A549 (cell line): Measurements from ENCODE around the gene GLE1. TPM values are rescaled to one million over a fixed set of nuclear protein-coding genes. Genes with fewer than 3 reads are reported as not detected.
"Not testable (repeated sequence)": the region's sequence is repeated elsewhere in the genome, so short reads cannot be mapped to it uniquely, and the experiment has no call there.

ENCODE experiments used
- ATAC-seq, 2 experiments: fragments of 200-7000 bp in 1 of 2; fragments of >200 bp in 1 of 2; cut with Nextera tagmentation in 1 of 2; cut with Tn5 transposase in 1 of 2; 3 replicates each; pipeline versions ENCODE4 v1.8.0 to v1.9.1; 2018 to 2020; ENCODE audit warnings: mild to moderate bottlenecking in 1 of 2, moderate library complexity in 1 of 2
- CTCF ChIA-PET: fragments of 300-600 bp; sonication (Branson Sonifier 250); formaldehyde crosslinking; extraction: SDS; loops from one replicate; lab custom pipeline; 2021; ENCODE audit warnings: antibody characterized with exemption, inconsistent platforms; lab: Yijun Ruan, JAX
- POLR2A ChIA-PET: fragments of 350-600 bp; formaldehyde crosslinking; extraction: SDS; loops from one replicate; lab custom pipeline; 2021; ENCODE audit warnings: antibody characterized with exemption, inconsistent platforms; lab: Yijun Ruan, JAX
- DNase-seq, 2 experiments: peaks; one replicate each; pipeline versions ENCODE4 v3.0.0 to v3.0.0-alpha.2; 2011 to 2016; ENCODE audit warnings: low read depth in 1 of 2, low spot score in 1 of 2
- FAIRE-seq: peaks from 2 replicates; lab custom pipeline; 2011; peaks lifted over from hg19 to GRCh38; lab: Jason Lieb, UNC
- H3K27ac ChIP-seq, 2 experiments: fragments of >200 bp; sonication (Bioruptor Twin); formaldehyde crosslinking; 3 replicates each; pipeline ENCODE4 v1.5.1; 2016 to 2017
- H3K4me1 ChIP-seq: fragments of >200 bp; sonication (Bioruptor Twin); formaldehyde crosslinking; 3 replicates; pipeline ENCODE4 v1.6.1; 2016
- H3K4me2 ChIP-seq: fragments of >200 bp; sonication (Bioruptor Twin); formaldehyde crosslinking; 3 replicates; pipeline ENCODE4 v1.6.1; 2016
- H3K4me3 ChIP-seq: fragments of >200 bp; sonication (Bioruptor Twin); formaldehyde crosslinking; 3 replicates; pipeline ENCODE4 v1.5.1; 2016
- H3K9me3 ChIP-seq: fragments of >200 bp; sonication (Bioruptor Twin); formaldehyde crosslinking; 3 replicates; pipeline ENCODE4 v1.6.1; 2016
- CBX8 ChIP-seq: fragments of 200-600 bp; sonication (generic); IDR thresholded peaks from 2 replicates; pipeline ENCODE4 v1.6.1; 2016
- CHD4 ChIP-seq: fragments of 200-600 bp; sonication (generic); IDR thresholded peaks from 2 replicates; pipeline ENCODE4 v1.6.1; 2016; ENCODE audit warnings: antibody characterized with exemption, mild to moderate bottlenecking, borderline replicate concordance
- FOSB ChIP-seq: fragments of 250-450 bp; sonication (Bioruptor Pico); IDR thresholded peaks from 2 replicates; pipeline ENCODE4 v1.5.0; 2020; ENCODE audit warnings: mild to moderate bottlenecking, moderate library complexity
- FOSL2 ChIP-seq, 2 experiments: fragments of 450-650 bp in 1 of 2; fragments of >200 bp in 1 of 2; sonication (Bioruptor Twin) in 1 of 2; formaldehyde crosslinking; IDR thresholded peaks; 2 replicates each; pipeline versions ENCODE4 v1.5.0 to v1.6.1; 2016 to 2020; ENCODE audit warnings: mild to moderate bottlenecking in 1 of 2, moderate library complexity in 1 of 2
- FOXS1 ChIP-seq: fragments of 250-450 bp; sonication (Bioruptor Pico); IDR thresholded peaks from 2 replicates; pipeline ENCODE4 v1.5.0; 2020; ENCODE audit warnings: mild to moderate bottlenecking, moderate library complexity
- HOXB13 ChIP-seq: fragments of 250-450 bp; sonication (Bioruptor Pico); IDR thresholded peaks from 2 replicates; pipeline ENCODE4 v1.5.0; 2020; ENCODE audit warnings: low read depth, mild to moderate bottlenecking, moderate library complexity
- JUN ChIP-seq, 2 experiments: fragments of >200 bp; sonication (Bioruptor Twin); formaldehyde crosslinking; IDR thresholded peaks; 2 replicates in 1 of 2; 3 replicates in 1 of 2; pipeline ENCODE4 v1.6.1; 2016 to 2017
- JUNB ChIP-seq: fragments of >200 bp; sonication (Bioruptor Twin); formaldehyde crosslinking; IDR thresholded peaks from 2 replicates; pipeline ENCODE4 v1.6.1; 2016
- KDM5A ChIP-seq: fragments of 200-600 bp; sonication (generic); IDR thresholded peaks from 2 replicates; pipeline ENCODE4 v1.6.1; 2016; ENCODE audit warnings: antibody characterized with exemption, mild to moderate bottlenecking
- MAFK ChIP-seq: fragments of 450-650 bp; IDR thresholded peaks from 2 replicates; pipeline ENCODE4 v1.6.1; 2014; ENCODE audit not compliant: partially characterized antibody
- MAZ ChIP-seq: fragments of 150-350 bp; IDR thresholded peaks from 2 replicates; pipeline ENCODE4 v1.6.1; 2014; ENCODE audit warnings: antibody characterized with exemption, low read depth, low read length, borderline replicate concordance
- MYC ChIP-seq: IDR thresholded peaks from 2 replicates; pipeline ENCODE4 v1.6.1; 2012; ENCODE audit warnings: mild to moderate bottlenecking, inconsistent platforms, low read length, improper control_type of control experiment, borderline replicate concordance
- NPAS2 ChIP-seq: fragments of 250-450 bp; sonication (Bioruptor Pico); IDR thresholded peaks from 2 replicates; pipeline ENCODE4 v1.8.0; 2022; ENCODE audit warnings: mild to moderate bottlenecking, moderate library complexity, borderline replicate concordance
- NR3C1 ChIP-seq: fragments of >200 bp; sonication (Bioruptor Twin); formaldehyde crosslinking; IDR thresholded peaks from 3 replicates; pipeline ENCODE4 v1.6.1; 2017
- PHF8 ChIP-seq: fragments of 200-600 bp; sonication (generic); IDR thresholded peaks from 2 replicates; pipeline ENCODE4 v1.6.1; 2016; ENCODE audit warnings: low read depth, mild to moderate bottlenecking, antibody characterized with exemption, moderate library complexity, borderline replicate concordance
- POLR2AphosphoS2 ChIP-seq: conservative IDR thresholded peaks from 2 replicates; pipeline ENCODE4 v1.6.1; 2012; ENCODE audit warnings: low read length, improper control_type of control experiment, inconsistent platforms
- RAD21 ChIP-seq, 2 experiments: fragments of >200 bp in 1 of 2; sonication (Bioruptor Twin) in 1 of 2; formaldehyde crosslinking in 1 of 2; IDR thresholded peaks in 1 of 2; conservative IDR thresholded peaks in 1 of 2; 2 replicates in 1 of 2; 3 replicates in 1 of 2; pipeline ENCODE4 v1.6.1; 2012 to 2018; ENCODE audit warnings: inconsistent platforms in 1 of 2
- RCOR1 ChIP-seq: fragments of 150-350 bp; IDR thresholded peaks from 2 replicates; pipeline ENCODE4 v1.6.1; 2014; ENCODE audit warnings: antibody characterized with exemption, low read length, low read depth
- RFX5 ChIP-seq: fragments of 450-650 bp; IDR thresholded peaks from 2 replicates; pipeline ENCODE4 v1.7.1; 2014; ENCODE audit warnings: antibody characterized with exemption, mild to moderate bottlenecking, moderate library complexity
- RNF2 ChIP-seq: fragments of 200-600 bp; sonication (generic); IDR thresholded peaks from 2 replicates; pipeline ENCODE4 v1.6.1; 2016; ENCODE audit warnings: low read depth, mild to moderate bottlenecking, antibody characterized with exemption, moderate library complexity, borderline replicate concordance
- SMC3 ChIP-seq: fragments of >200 bp; sonication (Bioruptor Twin); formaldehyde crosslinking; IDR thresholded peaks from 3 replicates; pipeline ENCODE4 v1.6.1; 2018; ENCODE audit warnings: inconsistent platforms
- TP53 ChIP-seq: fragments of 250-450 bp; sonication (Bioruptor Pico); IDR thresholded peaks from 2 replicates; pipeline ENCODE4 v1.5.0; 2021; ENCODE audit warnings: mild to moderate bottlenecking, moderate library complexity
- ZC3H11A ChIP-seq: fragments of 450-650 bp; IDR thresholded peaks from 2 replicates; pipeline ENCODE4 v1.6.1; 2014; ENCODE audit warnings: antibody characterized with exemption, mild to moderate bottlenecking
- ZNF302 ChIP-seq: fragments of 250-450 bp; sonication (Bioruptor Pico); IDR thresholded peaks from 2 replicates; pipeline ENCODE4 v1.9.0; 2021; ENCODE audit warnings: inconsistent platforms, mild to moderate bottlenecking, moderate library complexity
- ZSCAN20 ChIP-seq: fragments of 250-450 bp; sonication (Bioruptor Pico); IDR thresholded peaks from 2 replicates; pipeline ENCODE4 v1.8.0; 2022; ENCODE audit warnings: mild to moderate bottlenecking, moderate library complexity
- WGBS: methylation state at CpG from one replicate; pipeline ENCODE4 v1.1.6; 2017; ENCODE audit errors: missing lambda C conversion rate; 5-methylcytosine and 5-hydroxymethylcytosine counted together
- polyA plus RNA-seq, 4 experiments: library from polyadenylated mRNA; depleted of rRNA in 3 of 4; stranded (reverse); fragments of >200 nt; fragmentation: RNase III in 1 of 4; extraction: RNeasy Plus Mini Kit Qiagen cat#74134 plus additional on column Dnase treatment in 1 of 4; gene quantifications; 2 replicates in 3 of 4; 3 replicates in 1 of 4; pipeline ENCODE4 v1.2.3, GENCODE V29; 2011 to 2017
- TF ChIP-seq, protein P1 (sequence below): fragments of 250-450 bp; sonication (Bioruptor Pico); IDR thresholded peaks from 2 replicates; pipeline ENCODE4 v1.5.0; 2021; ENCODE audit warnings: mild to moderate bottlenecking, moderate library complexity, borderline replicate concordance

The GLE1 gene
- polyA plus RNA-seq, 2 of the 4 experiments (the other 2 are of a cell fraction): 31.5 to 49.2 TPM

DNA sequence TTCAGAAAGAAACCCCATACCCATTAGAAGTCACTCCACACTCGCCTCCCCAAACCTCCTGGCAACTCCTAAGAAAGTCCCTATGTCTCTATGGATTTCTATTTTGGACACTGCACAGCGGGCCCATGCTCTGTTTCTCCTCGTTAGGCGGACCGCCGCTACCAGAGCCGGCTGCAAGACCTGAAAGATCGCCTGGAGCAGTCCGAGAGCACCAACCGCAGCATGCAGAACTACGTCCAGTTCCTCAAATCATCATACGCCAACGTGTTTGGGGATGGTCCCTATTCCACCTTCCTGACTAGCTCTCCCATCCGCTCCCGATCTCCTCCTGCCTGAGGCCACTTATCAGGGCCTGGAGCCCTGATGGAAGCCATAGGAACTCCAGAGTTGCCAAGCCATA lies 4.6 kb upstream of the GLE1 start:
- Histone ChIP-seq H3K4me1 (peaks cover 7% of the 10 kb centered on the region; the same call in 2 of the 3 replicates), H3K27ac (no peak overlapping the region), H3K9me3 (no peaks in the 10 kb centered on the region), H3K4me3 (no peak overlapping the region), H3K4me2 (no peak overlapping the region)
- POLR2A ChIA-PET: no interaction called here
- ATAC-seq (no peak), DNase-seq (no peak), FAIRE-seq (no peak)
- 87% methylated on average over 15 of the region's 15 CpGs for WGBS
- TF ChIP-seq JUN (IDR thresholded peaks at IDR 0.05) (no peak), NPAS2 (CRISPR knock-in tag) (no peak), MAFK (no peak), RFX5 (no peak), MAZ (no peak), CBX8 (no peak)
- CTCF ChIA-PET: interaction anchor here (1.1 kb wide), 1 partner anchor 135 kb away, joined by 4 read pairs; no protein-coding TSS in a partner anchor

DNA sequence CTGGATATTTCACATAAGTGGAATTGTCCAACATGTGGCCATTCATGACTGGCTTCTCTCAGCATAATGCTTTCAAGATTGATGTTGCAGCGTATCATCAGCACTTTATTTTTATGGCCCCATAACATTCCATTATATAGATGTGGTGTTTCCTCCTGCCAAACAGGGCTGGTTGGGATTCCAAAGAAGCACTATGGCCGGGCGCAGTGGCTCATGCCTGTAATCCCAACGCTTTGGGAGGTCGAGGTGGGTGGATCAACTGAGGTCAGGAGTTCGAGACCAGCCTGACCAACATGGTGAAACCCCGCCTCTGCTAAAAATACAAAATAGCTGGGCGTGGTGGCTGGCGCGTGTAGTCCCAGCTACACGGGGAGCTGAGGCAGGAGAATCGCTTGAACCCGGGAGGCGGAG lies 1.1 kb upstream of the GLE1 start:
- DNase-seq, POLR2A ChIA-PET, H3K9me3 ChIP-seq, FAIRE-seq, CTCF ChIA-PET, ATAC-seq, H3K4me3 ChIP-seq: not testable (repeated sequence)
- Histone ChIP-seq H3K4me2 (peak overlapping the region; percentile 89; the same call in 2 of the 3 replicates), H3K4me1 (peaks cover 17% of the 10 kb centered on the region; the same call in 2 of the 3 replicates), H3K27ac (peak overlapping the region in 1 of 2 experiments; percentile 84; a peak in 3 of 6 replicates)
- 89% methylated on average over 14 of the region's 14 CpGs for WGBS

DNA sequence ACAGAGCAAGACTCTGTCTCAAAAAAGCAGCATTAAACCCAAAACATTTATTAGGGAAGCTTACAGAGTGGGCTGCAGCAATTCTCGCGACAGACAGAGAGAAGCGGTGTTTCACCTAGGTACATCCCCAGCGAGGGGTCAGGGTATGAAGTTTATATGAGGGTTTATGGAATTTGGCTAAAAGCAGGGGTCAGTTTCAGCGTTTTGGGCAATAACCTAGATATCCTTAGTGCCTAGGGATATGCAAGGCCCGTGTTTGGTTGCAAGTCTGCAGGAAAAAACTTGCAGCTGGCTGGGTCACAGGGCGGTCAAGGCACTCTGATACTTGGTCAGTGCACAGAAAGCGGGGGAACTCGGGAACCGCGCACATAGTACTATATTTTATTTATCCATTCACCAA lies 649 bp upstream of the GLE1 start:
- ChIA-PET POLR2A (no interaction called here), CTCF (no interaction called here)
- TF ChIP-seq, protein P1, sequence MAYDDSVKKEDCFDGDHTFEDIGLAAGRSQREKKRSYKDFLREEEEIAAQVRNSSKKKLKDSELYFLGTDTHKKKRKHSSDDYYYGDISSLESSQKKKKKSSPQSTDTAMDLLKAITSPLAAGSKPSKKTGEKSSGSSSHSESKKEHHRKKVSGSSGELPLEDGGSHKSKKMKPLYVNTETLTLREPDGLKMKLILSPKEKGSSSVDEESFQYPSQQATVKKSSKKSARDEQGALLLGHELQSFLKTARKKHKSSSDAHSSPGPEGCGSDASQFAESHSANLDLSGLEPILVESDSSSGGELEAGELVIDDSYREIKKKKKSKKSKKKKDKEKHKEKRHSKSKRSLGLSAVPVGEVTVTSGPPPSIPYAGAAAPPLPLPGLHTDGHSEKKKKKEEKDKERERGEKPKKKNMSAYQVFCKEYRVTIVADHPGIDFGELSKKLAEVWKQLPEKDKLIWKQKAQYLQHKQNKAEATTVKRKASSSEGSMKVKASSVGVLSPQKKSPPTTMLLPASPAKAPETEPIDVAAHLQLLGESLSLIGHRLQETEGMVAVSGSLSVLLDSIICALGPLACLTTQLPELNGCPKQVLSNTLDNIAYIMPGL: no peak
- TF ChIP-seq MYC (no peak), MAFK (no peak), RAD21 (conservative IDR thresholded peaks at IDR 0.05 in 1 of 2, IDR thresholded peaks at IDR 0.05 in 1 of 2) (no peak), NR3C1 (no peak), FOXS1 (no peak), FOSL2 (IDR thresholded peaks at IDR 0.05) (no peak), FOSL2 (CRISPR knock-in tag; IDR thresholded peaks at IDR 0.05) (no peak), HOXB13 (CRISPR knock-in tag) (no peak), FOSB (no peak), JUNB (no peak), RCOR1 (no peak), SMC3 (no peak), CHD4 (no peak), ZSCAN20 (CRISPR knock-in tag) (no peak)
- peak overlapping the region; percentile 74 for H3K4me3 ChIP-seq
- ATAC-seq: no peak
- H3K4me1 ChIP-seq: peaks cover 17% of the 10 kb centered on the region; the same call in 2 of the 3 replicates
- H3K27ac ChIP-seq: peak overlapping the region; percentile 76 to 84
- WGBS: 63% methylated on average over 11 of the region's 11 CpGs
- H3K9me3 ChIP-seq: no peaks in the 10 kb centered on the region
- H3K4me2 ChIP-seq: peak overlapping the region; percentile 89
- no peak for DNase-seq
- no peak for FAIRE-seq

DNA sequence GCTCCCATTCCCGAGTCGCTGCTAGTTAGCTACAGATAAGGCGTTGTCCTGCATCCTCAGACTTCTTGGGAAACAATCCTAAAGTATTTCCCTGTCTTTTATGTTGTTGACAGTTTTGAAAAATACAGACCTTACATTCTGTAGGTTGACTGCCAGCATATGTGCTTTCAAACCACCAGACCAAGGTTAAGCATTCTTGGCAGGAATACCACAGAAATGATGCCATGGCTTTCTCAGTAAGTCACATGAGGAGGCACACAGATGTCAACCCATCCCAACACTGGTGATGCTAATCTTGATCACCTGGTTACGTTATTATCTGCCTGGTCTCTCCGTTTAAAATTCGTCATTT lies 871 bp downstream of the GLE1 start:
- peaks cover 17% of the 10 kb centered on the region; the same call in 2 of the 3 replicates for H3K4me1 ChIP-seq
- TF ChIP-seq TP53: no peak
- no peak for TF ChIP-seq ZNF302 (CRISPR knock-in tag)
- no peak for TF ChIP-seq PHF8
- no peak for TF ChIP-seq KDM5A
- no peak for TF ChIP-seq POLR2AphosphoS2
- no peak for TF ChIP-seq ZC3H11A
- no peak for TF ChIP-seq RNF2
- no peak for TF ChIP-seq MAZ
- TF ChIP-seq RFX5: no peak
- TF ChIP-seq JUNB: no peak
- ChIA-PET CTCF (interaction anchor here (0.5 to 1.6 kb wide), 6 partner anchors 8 to 67 kb away, joined by 3 to 7 read pairs (median 4); no protein-coding TSS in a partner anchor), POLR2A (interaction anchor here (1.0 to 1.6 kb wide), 3 partner anchors 45 to 50 kb away, joined by 3 to 8 read pairs (median 4); partner anchors contain the start of gene SPTAN1)
- no peaks in the 10 kb centered on the region for H3K9me3 ChIP-seq
- WGBS: 48% methylated on average over 6 of the region's 6 CpGs
- DNase-seq (peak in 1 of 2 experiments; percentile 19), FAIRE-seq (no peak), ATAC-seq (no peak)
- peak overlapping the region; percentile 74 for H3K4me3 ChIP-seq
- peak overlapping the region; percentile 76 to 84; a peak in 5 of 6 replicates for H3K27ac ChIP-seq
- peak overlapping the region; percentile 89 for H3K4me2 ChIP-seq

DNA sequence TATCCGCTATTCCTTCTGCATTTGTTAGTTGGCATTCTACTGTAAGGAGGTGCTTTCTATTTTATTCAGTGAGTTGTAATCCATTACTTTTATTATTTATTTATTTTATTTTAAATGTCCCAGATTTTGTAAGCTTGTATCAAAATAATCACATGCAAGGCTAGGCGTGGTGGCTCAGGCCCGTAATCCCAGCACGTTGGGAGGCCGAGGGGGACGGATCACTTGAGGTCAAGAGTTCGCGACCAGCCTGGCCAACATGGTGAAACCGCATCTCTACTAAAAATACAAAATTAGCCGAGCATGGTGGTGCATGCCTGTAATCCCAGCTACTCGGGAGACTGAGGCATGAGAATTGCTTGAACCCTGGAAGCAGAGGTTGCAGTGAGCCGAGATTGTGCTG lies 1.4 kb downstream of the GLE1 start:
- not testable (repeated sequence) for H3K27ac ChIP-seq, ATAC-seq, H3K9me3 ChIP-seq, DNase-seq, FAIRE-seq
- Histone ChIP-seq H3K4me2 (peak overlapping the region; percentile 89), H3K4me1 (peaks cover 17% of the 10 kb centered on the region; the same call in 2 of the 3 replicates), H3K4me3 (peak overlapping the region; percentile 74; the same call in 1 of the 3 replicates)
- CTCF ChIA-PET: interaction anchor here (1.5 to 1.6 kb wide), 2 partner anchors 33 to 36 kb away, joined by 3 to 4 read pairs; no protein-coding TSS in a partner anchor
- 93% methylated on average over 12 of the region's 12 CpGs for WGBS
- POLR2A ChIA-PET: interaction anchor here (1.0 to 1.6 kb wide), 2 partner anchors 45 to 46 kb away, joined by 4 to 8 read pairs; partner anchors contain the start of gene SPTAN1
